B cell (primary cell): ENCODE measurements around the gene MOK. TPM values are rescaled to one million over a fixed set of nuclear protein-coding genes. Genes with fewer than 3 reads are reported as not detected.

Experiments used
- ATAC-seq: fragments of 200-7000 bp; cut with Tn5 transposase; one replicate; pipeline ENCODE4 v1.10.0; 2021; ENCODE audit warnings: low read depth, mild to moderate bottlenecking, moderate number of reproducible peaks, moderate library complexity
- CTCF ChIA-PET: fragments of 350-600 bp; sonication (Branson Sonifier 250); formaldehyde crosslinking; loops from one replicate; lab custom pipeline; 2021; ENCODE audit warnings: antibody characterized with exemption, inconsistent platforms; lab: Charles Lee
- POLR2A ChIA-PET: fragments of 350-600 bp; sonication (Branson Sonifier 250); formaldehyde crosslinking; loops from one replicate; lab custom pipeline; 2021; ENCODE audit warnings: antibody characterized with exemption; lab: Charles Lee
- DNase-seq: peaks from one replicate; pipeline ENCODE4 v3.0.0; 2013
- H2AFZ ChIP-seq: 2 replicates; pipeline ENCODE4 v1.6.1; 2012; ENCODE audit warnings: mild to moderate bottlenecking, low read depth, low read length; ENCODE audit not compliant: insufficient read depth, poor library complexity, severe bottlenecking
- H3K27ac ChIP-seq, 2 donors: 1 replicate in 1 of 2; 2 replicates in 1 of 2; pipeline ENCODE4 v1.5.1; 2012 to 2013; ENCODE audit warnings: low read length in 2 of 2, mild to moderate bottlenecking in 2 of 2, moderate library complexity in 1 of 2
- H3K27me3 ChIP-seq, 4 experiments: fragments of 200-600 bp in 1 of 4; sonication (generic) in 1 of 4; replicated peaks in 1 of 4; 1 replicate in 2 of 4; 2 replicates in 2 of 4; pipeline versions ENCODE4 v1.6.1 to v1.7.0; 2013 to 2016; ENCODE audit warnings: low read length in 3 of 4, mild to moderate bottlenecking in 2 of 4, mixed read lengths in 1 of 4, moderate library complexity in 1 of 4; ENCODE audit not compliant: insufficient read depth in 4 of 4, control insufficient read depth in 3 of 4; ENCODE audit errors: control extremely low read depth in 1 of 4
- H3K36me3 ChIP-seq, 2 experiments: replicated peaks in 1 of 2; 1 replicate in 1 of 2; 2 replicates in 1 of 2; pipeline versions ENCODE4 v1.6.1 to v1.7.1; 2013; ENCODE audit warnings: low read length in 1 of 2; ENCODE audit not compliant: insufficient read depth in 2 of 2, control insufficient read depth in 1 of 2; ENCODE audit errors: control extremely low read depth in 1 of 2, extremely low read depth in 1 of 2
- H3K4me1 ChIP-seq, 2 donors: fragments of 200-600 bp in 1 of 2; sonication (generic) in 1 of 2; 1 replicate in 1 of 2; 2 replicates in 1 of 2; pipeline versions ENCODE4 v1.5.1 to v1.6.1; 2013 to 2017; ENCODE audit warnings: low read length in 2 of 2; ENCODE audit not compliant: control insufficient read depth in 2 of 2, insufficient read depth in 2 of 2
- H3K4me2 ChIP-seq: replicated peaks from 2 replicates; pipeline ENCODE3; 2012; ENCODE audit warnings: mild to moderate bottlenecking, low read depth, low read length; ENCODE audit not compliant: poor library complexity, severe bottlenecking
- H3K4me3 ChIP-seq, 5 experiments: fragments of 200-600 bp in 1 of 5; sonication (generic) in 1 of 5; 1 replicate in 3 of 5; 2 replicates in 2 of 5; pipeline versions ENCODE4 v1.5.1 to v1.7.0; 2011 to 2016; ENCODE audit warnings: low read length in 4 of 5, mild to moderate bottlenecking in 4 of 5, low read depth in 2 of 5, control low read depth in 1 of 5, moderate library complexity in 1 of 5; ENCODE audit not compliant: insufficient read depth in 1 of 5; ENCODE audit errors: control extremely low read depth in 1 of 5, extremely low read depth in 1 of 5
- H3K79me2 ChIP-seq: fragments of 200-600 bp; sonication (generic); one replicate; pipeline ENCODE4 v1.6.0; 2016; ENCODE audit warnings: low read length; ENCODE audit not compliant: control insufficient read depth, insufficient read depth
- H3K9ac ChIP-seq: fragments of 200-600 bp; sonication (generic); 2 replicates; pipeline ENCODE4 v1.6.1; 2017; ENCODE audit warnings: mild to moderate bottlenecking, low read length, moderate library complexity
- H3K9me3 ChIP-seq, 3 donors: one replicate each; pipeline versions ENCODE4 v1.6.1 to v1.7.1; 2013; ENCODE audit warnings: low read length in 2 of 3; ENCODE audit not compliant: control insufficient read depth in 2 of 3, insufficient read depth in 1 of 3; ENCODE audit errors: control extremely low read depth in 1 of 3
- H4K20me1 ChIP-seq: 2 replicates; pipeline ENCODE4 v1.6.0; 2012; ENCODE audit warnings: mild to moderate bottlenecking, low read length; ENCODE audit not compliant: insufficient read depth, control insufficient read depth, poor library complexity, severe bottlenecking
- H3K27ac Mint-ChIP-seq: one replicate; pipeline ENCODE4 v1.8.0; 2021; ENCODE audit warnings: mixed read lengths
- H3K27me3 Mint-ChIP-seq: one replicate; pipeline ENCODE4 v1.8.0; 2021; ENCODE audit warnings: mixed read lengths
- H3K4me1 Mint-ChIP-seq: one replicate; pipeline ENCODE4 v1.8.0; 2021; ENCODE audit warnings: mixed read lengths
- H3K4me3 Mint-ChIP-seq: one replicate; pipeline ENCODE4 v1.8.0; 2021; ENCODE audit warnings: mixed read lengths
- H3K9me3 Mint-ChIP-seq: one replicate; pipeline ENCODE4 v1.8.0; 2022; ENCODE audit warnings: mixed read lengths; ENCODE audit not compliant: insufficient read depth
- CTCF ChIP-seq: fragments of 200-600 bp; IDR thresholded peaks from one replicate; pipeline ENCODE4 v1.8.0; 2022; ENCODE audit warnings: antibody characterized with exemption, mild to moderate bottlenecking
- EZH2 ChIP-seq: IDR thresholded peaks from 2 replicates; pipeline ENCODE4 v1.6.1; 2012; ENCODE audit warnings: borderline replicate concordance, low read depth, mild to moderate bottlenecking, moderate library complexity, low read length; ENCODE audit not compliant: insufficient read depth, poor library complexity, severe bottlenecking
- WGBS: methylation state at CpG from one replicate; pipeline ENCODE4 v1.1.5; 2013; ENCODE audit warnings: missing lambda C conversion rate; ENCODE audit not compliant: insufficient coverage; 5-methylcytosine and 5-hydroxymethylcytosine counted together
- intact Hi-C: fragments of 100-400 bp; cut with micrococcal nuclease; formaldehyde crosslinking; loops from one replicate; pipeline ENCODE4 v1.10.0; 2022
- polyA plus RNA-seq: library from polyadenylated mRNA; depleted of rRNA; stranded (reverse); fragments of >200 nt; gene quantifications from 2 replicates; pipeline ENCODE4 v1.2.3, GENCODE V29; 2012
- total RNA-seq, 2 donors: library from RNA; stranded (reverse); fragments of 120-200 nt in 1 of 2; gene quantifications; 1 replicate in 1 of 2; 2 replicates in 1 of 2; pipeline versions ENCODE4 v1.2.3 to v1.2.4, GENCODE V29; 2013 to 2022

Gene MOK
- total and polyA plus RNA-seq, 2 donors (not counting 1 experiment from before 2014, with no cell fraction given): 1.2 to 3.0 TPM

GRCh38 chr14:102208741-102209140, 96.2 kb downstream of the MOK start:
- Histone ChIP-seq H3K4me2 (no peak overlapping the region), H4K20me1 (peaks cover 80% of the 10 kb centered on the region), H2AFZ (no peak overlapping the region), H3K9ac (no peak overlapping the region), H3K4me3 (no peak overlapping the region), H3K27me3 (no peaks in the 10 kb centered on the region), H3K4me1 (no peaks in the 10 kb centered on the region), H3K27ac (no peak overlapping the region), H3K36me3 (peaks cover 0 to 78% of the 10 kb centered on the region in 2 experiments), H3K9me3 (no peaks in the 10 kb centered on the region), H3K79me2 (peaks cover 27% of the 10 kb centered on the region)
- no peaks in the 10 kb centered on the region for H3K4me1 Mint-ChIP-seq
- ChIA-PET POLR2A (no interaction called here), CTCF (no interaction called here)
- H3K4me3 Mint-ChIP-seq: no peak overlapping the region
- H3K27ac Mint-ChIP-seq: no peak overlapping the region
- ATAC-seq: no peak
- TF ChIP-seq EZH2 (no peak), CTCF (no peak)
- H3K9me3 Mint-ChIP-seq: no peaks in the 10 kb centered on the region
- no peaks in the 10 kb centered on the region for H3K27me3 Mint-ChIP-seq
- DNase-seq: no peak
- 95% methylated on average over 13 of the region's 17 CpGs for WGBS
- intact Hi-C loops: no loop called here

- H3K27me3 Mint-ChIP-seq: no peaks in the 10 kb centered on the region
- CTCF ChIA-PET: no interaction called here
- no peak overlapping the region for H3K4me3 Mint-ChIP-seq
- no peak overlapping the region for H3K4me3 ChIP-seq
- no peak overlapping the region for H3K27ac Mint-ChIP-seq
- intact Hi-C loops: no loop called here
- H3K9ac ChIP-seq: no peak overlapping the region
- H3K4me1 Mint-ChIP-seq: peaks cover 2% of the 10 kb centered on the region
- H2AFZ ChIP-seq: no peak overlapping the region
- H3K4me2 ChIP-seq: no peak overlapping the region
- no peaks in the 10 kb centered on the region for H3K9me3 ChIP-seq
- POLR2A ChIA-PET: no interaction called here
- H3K27me3 ChIP-seq: no peaks in the 10 kb centered on the region
- H3K79me2 ChIP-seq: peaks cover 31% of the 10 kb centered on the region
- DNase-seq: no peak
- peaks cover 74% of the 10 kb centered on the region for H4K20me1 ChIP-seq
- no peak for ATAC-seq
- peaks cover 0 to under 1% of the 10 kb centered on the region in 2 donors for H3K4me1 ChIP-seq
- TF ChIP-seq CTCF (no peak), EZH2 (no peak)
- 97% methylated on average over 9 of the region's 13 CpGs for whole genome bisulfite sequencing
- no peaks in the 10 kb centered on the region for H3K9me3 Mint-ChIP-seq
- H3K36me3 ChIP-seq: peaks cover 0 to 76% of the 10 kb centered on the region in 2 experiments
- H3K27ac ChIP-seq: no peak overlapping the region
Measured at GRCh38 chr14:102207831-102208365, 97.1 kb downstream of the MOK start.
